Tibial artery (tissue), 4 donors: ENCODE measurements around the gene UNC5CL.

ENCODE experiments used
- DNase-seq, 2 donors: peaks; one replicate each; pipeline ENCODE4 v3.0.0-alpha.2; 2019
- H3K27ac ChIP-seq, 2 donors: fragments of 200-600 bp; sonication (generic) in 1 of 2; 1 replicate in 1 of 2; 2 replicates in 1 of 2; pipeline ENCODE4 v1.5.1; 2018 to 2019; ENCODE audit warnings: mild to moderate bottlenecking in 1 of 2
- H3K27me3 ChIP-seq, 2 donors: fragments of 200-600 bp; sonication (generic) in 1 of 2; one replicate each; pipeline versions ENCODE4 v1.5.1 to v1.6.0; 2016 to 2019
- H3K36me3 ChIP-seq, 3 donors: fragments of 200-600 bp; sonication (generic) in 2 of 3; one replicate each; pipeline ENCODE4 v1.5.1; 2016 to 2019; ENCODE audit warnings: mild to moderate bottlenecking in 2 of 3
- H3K4me1 ChIP-seq, 4 donors: fragments of 200-600 bp; sonication (generic) in 2 of 4; 1 replicate in 3 of 4; 2 replicates in 1 of 4; pipeline ENCODE4 v1.5.1; 2016 to 2019
- H3K4me3 ChIP-seq, 2 donors: fragments of 200-600 bp; sonication (generic) in 1 of 2; 1 replicate in 1 of 2; 2 replicates in 1 of 2; pipeline ENCODE4 v1.5.1; 2018 to 2019; ENCODE audit warnings: mild to moderate bottlenecking in 2 of 2
- H3K9me3 ChIP-seq, 3 donors: fragments of 200-600 bp; sonication (generic) in 1 of 3; one replicate each; pipeline ENCODE4 v1.5.1; 2016 to 2019
- intact Hi-C: fragments of 100-400 bp; cut with DNase I; formaldehyde crosslinking; loops from one replicate; pipeline ENCODE4 v1.15.0; 2023; ENCODE audit warnings: low total_unique reads
- TF ChIP-seq, protein P1 (sequence below), 2 experiments: fragments of 200-600 bp in 1 of 2; fragments of 450-650 bp in 1 of 2; IDR thresholded peaks; one replicate each; pipeline ENCODE4 v1.5.1; 2017 to 2019; ENCODE audit warnings: antibody characterized with exemption in 2 of 2, mild to moderate bottlenecking in 1 of 2, moderate library complexity in 1 of 2

Gene UNC5CL

DNA sequence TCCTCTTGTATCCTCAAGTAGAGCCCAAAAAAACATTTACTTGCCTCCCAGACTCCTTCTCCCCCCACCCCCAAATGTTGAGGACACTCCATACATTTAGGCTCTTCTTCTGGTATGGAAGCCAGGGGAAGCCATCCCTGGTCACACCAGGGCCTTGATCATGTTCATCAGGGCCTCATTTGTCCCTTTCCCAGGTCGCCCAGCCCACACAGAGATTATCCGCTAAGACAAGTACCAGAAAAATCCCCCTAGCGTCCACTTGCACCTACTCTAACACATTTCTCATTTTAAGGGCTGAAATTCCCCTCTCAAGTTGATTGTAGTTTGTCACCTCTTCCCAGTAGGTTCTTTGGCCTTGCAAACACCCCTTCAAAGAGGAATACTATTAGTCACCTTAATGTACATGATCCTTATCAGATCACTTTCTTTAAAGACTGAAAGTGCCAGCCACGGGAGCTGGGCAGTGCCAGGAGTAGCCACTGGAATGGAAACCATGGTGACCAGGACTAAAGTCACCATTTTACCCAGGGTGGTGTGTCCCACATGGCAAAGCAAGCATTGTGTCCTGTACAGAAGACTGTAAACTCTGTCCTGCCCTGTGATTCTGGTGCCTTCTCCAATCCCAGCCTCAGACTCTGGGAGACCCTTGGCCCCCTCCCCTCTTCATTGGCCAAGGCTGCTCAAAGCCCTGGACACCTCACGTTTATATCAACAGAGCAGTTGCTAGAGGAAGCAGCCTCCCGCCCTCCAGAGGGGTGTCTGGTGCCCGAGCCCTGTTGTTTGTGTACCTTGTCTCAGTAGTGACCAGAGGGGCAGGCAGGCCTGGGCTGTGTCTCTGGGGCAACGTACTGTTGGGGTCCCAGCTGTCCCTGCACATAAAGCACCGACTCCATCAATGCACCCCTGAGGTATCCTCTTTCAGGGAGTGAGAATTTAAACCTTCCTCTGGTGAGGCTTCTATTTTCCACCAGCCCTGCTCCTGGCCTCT lies 9.0 kb upstream of the UNC5CL start:
- Histone ChIP-seq H3K4me1 (no peaks in the 10 kb centered on the region), H3K36me3 (peaks cover 0 to 13% (median 0%) of the 10 kb centered on the region in 3 donors), H3K27me3 (no peaks in the 10 kb centered on the region), H3K27ac (no peak overlapping the region), H3K9me3 (no peaks in the 10 kb centered on the region), H3K4me3 (no peak overlapping the region)
- intact Hi-C loops: loop anchor here (10.0 kb wide), 1 partner anchor 1063 kb away; no protein-coding TSS in a partner anchor
- DNase-seq: no peak
- TF ChIP-seq, protein P1, sequence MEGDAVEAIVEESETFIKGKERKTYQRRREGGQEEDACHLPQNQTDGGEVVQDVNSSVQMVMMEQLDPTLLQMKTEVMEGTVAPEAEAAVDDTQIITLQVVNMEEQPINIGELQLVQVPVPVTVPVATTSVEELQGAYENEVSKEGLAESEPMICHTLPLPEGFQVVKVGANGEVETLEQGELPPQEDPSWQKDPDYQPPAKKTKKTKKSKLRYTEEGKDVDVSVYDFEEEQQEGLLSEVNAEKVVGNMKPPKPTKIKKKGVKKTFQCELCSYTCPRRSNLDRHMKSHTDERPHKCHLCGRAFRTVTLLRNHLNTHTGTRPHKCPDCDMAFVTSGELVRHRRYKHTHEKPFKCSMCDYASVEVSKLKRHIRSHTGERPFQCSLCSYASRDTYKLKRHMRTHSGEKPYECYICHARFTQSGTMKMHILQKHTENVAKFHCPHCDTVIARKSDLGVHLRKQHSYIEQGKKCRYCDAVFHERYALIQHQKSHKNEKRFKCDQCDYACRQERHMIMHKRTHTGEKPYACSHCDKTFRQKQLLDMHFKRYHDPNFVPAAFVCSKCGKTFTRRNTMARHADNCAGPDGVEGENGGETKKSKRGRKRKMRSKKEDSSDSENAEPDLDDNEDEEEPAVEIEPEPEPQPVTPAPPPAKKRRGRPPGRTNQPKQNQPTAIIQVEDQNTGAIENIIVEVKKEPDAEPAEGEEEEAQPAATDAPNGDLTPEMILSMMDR (IDR thresholded peaks at IDR 0.05): no peak

GRCh38 chr6:41047306-41047705 lies 8.3 kb upstream of the UNC5CL start:
- Histone ChIP-seq H3K27ac (no peak overlapping the region), H3K4me1 (no peaks in the 10 kb centered on the region), H3K36me3 (peaks cover 0 to 13% (median 0%) of the 10 kb centered on the region in 3 donors), H3K27me3 (no peaks in the 10 kb centered on the region), H3K9me3 (no peaks in the 10 kb centered on the region), H3K4me3 (no peak overlapping the region)
- TF ChIP-seq, protein P1 (IDR thresholded peaks at IDR 0.05): no peak
- intact Hi-C loops: loop anchor here (10.0 kb wide), 1 partner anchor 1063 kb away; no protein-coding TSS in a partner anchor
- no peak for DNase-seq

- H3K27ac ChIP-seq: no peak overlapping the region
- DNase-seq: no peak
- no peaks in the 10 kb centered on the region for H3K27me3 ChIP-seq
- no peak overlapping the region for H3K4me3 ChIP-seq
- peaks cover 0 to 7% (median 0%) of the 10 kb centered on the region in 3 donors for H3K36me3 ChIP-seq
- H3K4me1 ChIP-seq: no peaks in the 10 kb centered on the region
- H3K9me3 ChIP-seq: no peaks in the 10 kb centered on the region
- intact Hi-C loops: loop anchor here (10.0 kb wide), 1 partner anchor 1061 kb away; no protein-coding TSS in a partner anchor
- TF ChIP-seq, protein P1 (IDR thresholded peaks at IDR 0.05): no peak
Measured at GRCh38 chr6:41046084-41046483, 7.1 kb upstream of the UNC5CL start.

GRCh38 chr6:41045664-41046063 lies 6.6 kb upstream of the UNC5CL start:
- no peak for DNase-seq
- TF ChIP-seq, protein P1 (IDR thresholded peaks at IDR 0.05): no peak
- Histone ChIP-seq H3K9me3 (no peaks in the 10 kb centered on the region), H3K4me3 (no peak overlapping the region), H3K27me3 (no peaks in the 10 kb centered on the region), H3K27ac (no peak overlapping the region), H3K4me1 (no peaks in the 10 kb centered on the region), H3K36me3 (peaks cover 0 to 5% (median 0%) of the 10 kb centered on the region in 3 donors)
- intact Hi-C loops: loop anchor here (10.0 kb wide), 1 partner anchor 1061 kb away; no protein-coding TSS in a partner anchor

DNA sequence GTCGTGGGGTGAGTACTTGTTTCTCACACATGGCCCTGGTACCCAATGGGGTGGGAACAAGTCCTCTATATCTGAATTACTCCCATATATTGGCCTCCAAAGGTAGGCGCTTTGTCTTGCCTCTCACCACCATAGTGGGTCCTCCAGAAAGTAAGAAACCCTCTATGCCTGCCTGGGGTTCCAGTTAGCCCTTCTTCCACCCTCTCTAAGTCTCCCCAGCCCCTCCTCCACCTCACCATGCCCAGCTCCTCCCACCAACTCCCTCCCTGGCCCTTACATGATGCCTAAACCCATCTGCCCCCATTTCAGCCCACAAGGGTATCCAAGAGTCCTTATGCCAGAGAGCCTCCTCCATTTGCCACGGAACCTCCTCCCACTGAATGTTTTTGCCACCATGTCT lies 4.1 kb upstream of the UNC5CL start:
- TF ChIP-seq, protein P1 (IDR thresholded peaks at IDR 0.05): no peak
- no peaks in the 10 kb centered on the region for H3K27me3 ChIP-seq
- no peaks in the 10 kb centered on the region for H3K36me3 ChIP-seq
- DNase-seq: no peak
- H3K4me1 ChIP-seq: no peaks in the 10 kb centered on the region
- H3K27ac ChIP-seq: no peak overlapping the region
- intact Hi-C loops: loop anchor here (10.0 kb wide), 1 partner anchor 1058 kb away; no protein-coding TSS in a partner anchor
- no peaks in the 10 kb centered on the region for H3K9me3 ChIP-seq
- H3K4me3 ChIP-seq: no peak overlapping the region
